Anterior cingulate cortex (tissue), 58 donors: ENCODE results near the gene DCAF12L1.
A peak's percentile ranks its signal among the peaks of the same experiment; 100 is the strongest.

Experiments used
- DNase-seq, 58 donors: peaks; one replicate each; lab custom pipeline; 2025; lab: John Stamatoyannopoulos, UW

Gene DCAF12L1

DNA sequence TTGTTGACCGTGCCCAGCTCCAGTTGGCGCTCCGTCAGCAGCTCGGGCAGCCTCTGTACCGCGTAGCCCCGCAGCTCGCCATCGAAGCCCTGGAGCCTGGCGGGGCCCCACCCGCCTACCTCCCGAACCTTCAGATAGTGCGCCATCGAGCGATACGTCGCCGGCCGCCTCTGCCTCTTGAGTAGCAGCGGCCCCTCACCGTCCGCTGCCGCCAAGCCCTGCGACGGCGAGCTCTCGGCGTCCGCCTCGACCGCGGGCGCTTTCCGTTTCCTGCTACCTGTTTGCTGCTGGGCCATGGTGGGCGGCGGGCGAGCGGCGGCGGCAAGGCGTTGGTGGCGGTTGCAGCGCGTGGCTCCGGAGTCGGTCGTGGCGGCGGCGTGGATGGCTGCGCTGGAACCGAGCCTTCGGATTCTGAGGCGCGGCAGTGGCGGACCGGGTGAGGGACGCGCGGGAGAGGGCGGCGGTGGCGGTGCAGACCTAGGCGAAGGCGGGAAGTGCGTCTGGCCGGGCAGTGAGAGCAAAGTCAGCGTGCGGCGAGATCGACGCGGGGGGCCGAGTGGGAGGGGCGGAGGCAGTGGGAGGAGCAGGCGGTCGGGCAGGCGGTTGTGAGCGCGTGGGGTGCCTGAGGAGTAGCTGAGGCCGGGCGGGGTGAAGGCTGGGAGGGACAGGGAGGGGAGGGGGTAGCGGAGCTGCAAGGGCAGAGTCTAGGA lies at the start of gene DCAF12L1:
DCAF12L1 (minus strand) TSS at position 502 of the 710 bp plus-strand sequence; CDS start at position 296, 206 bp downstream.
- DNase-seq: peak in 1 of 58 donors; percentile 0

DNA sequence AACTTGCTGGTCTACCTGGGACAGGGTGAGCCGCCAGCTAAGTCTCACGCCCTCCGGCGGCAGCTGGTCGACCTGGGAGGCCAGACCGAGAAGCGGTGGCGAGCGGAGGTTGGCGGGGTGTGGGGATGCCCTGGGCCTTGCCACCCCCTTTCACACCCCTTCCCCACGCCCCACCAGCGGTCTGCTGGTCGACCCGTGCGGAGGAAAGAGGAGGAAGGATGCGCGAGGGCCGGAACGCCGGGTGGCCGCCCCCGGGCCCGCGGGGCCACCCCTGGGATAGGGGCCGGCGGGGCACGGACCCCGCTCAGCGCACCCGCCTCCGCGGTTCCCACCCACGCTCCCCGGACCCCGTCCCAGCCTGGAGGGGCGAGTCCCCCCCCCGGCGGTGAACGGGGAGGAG lies 28.3 kb upstream of the DCAF12L1 start:
- no peak for DNase-seq

DNA sequence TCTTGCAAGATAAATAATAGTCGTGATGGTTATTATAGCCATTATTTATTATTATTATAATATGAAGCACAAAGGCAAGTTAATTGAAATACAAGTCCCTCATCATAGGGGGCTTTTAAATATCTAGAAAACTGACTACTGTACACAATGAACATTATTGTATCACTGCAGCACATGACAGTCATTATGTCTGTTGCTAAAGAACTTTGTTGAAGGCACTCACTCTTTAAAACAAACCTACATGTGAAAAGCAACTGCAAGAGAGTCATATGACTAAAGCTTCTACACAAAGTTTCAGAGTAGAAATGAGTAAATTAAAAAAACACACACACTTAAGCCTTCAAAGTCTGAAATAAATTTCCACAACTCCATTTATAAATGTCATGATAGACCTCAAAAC lies 23.3 kb upstream of the DCAF12L1 start:
- no peak for DNase-seq

GRCh38 chrX:126557151-126557550 lies 4.5 kb upstream of the DCAF12L1 start:
- DNase-seq: no peak

DNA sequence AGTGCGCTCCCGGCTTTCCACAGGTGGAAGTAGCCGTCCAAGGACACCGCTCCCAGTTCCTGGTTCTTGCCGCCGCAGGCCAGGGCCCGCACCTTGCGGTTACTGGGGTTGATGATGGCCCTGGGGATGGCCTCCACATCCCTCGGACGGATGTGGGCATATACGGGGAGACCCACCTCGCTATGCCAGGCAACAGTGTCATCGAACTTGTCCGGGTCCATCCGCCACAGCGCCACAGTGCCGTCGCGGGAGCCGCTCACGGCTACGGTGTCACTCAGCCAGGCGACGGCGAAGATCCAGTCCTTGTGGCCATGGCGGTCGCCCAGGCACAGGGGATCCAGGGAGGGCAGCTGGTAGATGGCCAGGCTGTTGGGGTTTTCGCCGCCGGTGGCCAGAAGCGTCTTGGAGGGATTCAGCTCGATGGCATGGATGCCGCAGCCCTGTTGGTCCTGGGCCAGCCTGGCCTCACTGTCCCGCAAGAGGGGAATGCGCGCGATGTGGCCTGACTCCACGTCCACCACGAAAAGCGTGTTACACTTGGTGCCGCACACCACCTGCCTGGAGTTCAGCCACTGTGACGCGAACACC lies 795 bp downstream of the DCAF12L1 start:
- DNase-seq: no peak

DNA sequence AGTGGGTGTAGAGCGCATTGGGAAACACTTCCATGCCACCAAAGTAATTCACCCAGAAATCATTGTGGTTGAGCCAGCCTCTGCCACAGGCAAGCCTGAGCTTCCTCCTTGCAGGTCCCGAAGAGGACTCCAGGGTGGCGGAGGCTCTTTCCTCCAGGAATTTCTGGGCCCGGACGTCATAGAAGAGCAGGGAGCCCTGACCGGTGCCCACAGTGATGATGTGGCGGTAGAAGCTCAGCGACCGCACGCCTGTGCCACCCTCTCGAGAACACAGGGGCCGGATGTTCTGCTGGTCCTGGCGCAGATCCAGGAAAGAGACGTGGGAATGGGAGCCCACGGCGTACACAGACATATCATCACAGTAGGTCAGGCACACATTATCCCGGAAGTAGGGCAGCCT lies 1.3 kb downstream of the DCAF12L1 start:
- DNase-seq: no peak

- DNase-seq: no peak
These were observed 1.8 kb downstream of the DCAF12L1 start for GRCh38 chrX:126550816-126551215.

GRCh38 chrX:126509923-126510322 lies 42.7 kb downstream of the DCAF12L1 start:
- DNase-seq: no peak
